Mononuclear cell (primary cell): ENCODE measurements around the gene TRMT10A. TPM values are rescaled to one million over a fixed set of nuclear protein-coding genes. Genes with fewer than 3 reads are reported as not detected.
A peak's percentile ranks its signal among the peaks of the same experiment; 100 is the strongest.

ENCODE experiments used
- H3K27me3 ChIP-seq: 2 replicates; pipeline ENCODE4 v1.6.0; 2011; ENCODE audit warnings: low read length, control low read depth; ENCODE audit not compliant: insufficient read depth
- H3K4me1 ChIP-seq: 2 replicates; pipeline ENCODE4 v1.5.1; 2011; ENCODE audit warnings: mild to moderate bottlenecking, low read length, control low read depth; ENCODE audit not compliant: insufficient read depth
- H3K4me3 ChIP-seq: 2 replicates; pipeline ENCODE4 v1.5.1; 2011; ENCODE audit warnings: mild to moderate bottlenecking, low read length, moderate library complexity
- H3K9me3 ChIP-seq: 2 replicates; pipeline ENCODE4 v1.5.1; 2011; ENCODE audit warnings: low read depth, mild to moderate bottlenecking, control low read depth, low read length
- total RNA-seq: library from RNA; depleted of rRNA; stranded (reverse); fragments of >200 nt; gene quantifications from one replicate; pipeline ENCODE4 v1.2.3, GENCODE V29; 2012

Gene TRMT10A
- total RNA-seq, result 1.8 TPM

- peaks cover 16% of the 10 kb centered on the region for H3K27me3 ChIP-seq
- H3K4me3 ChIP-seq, result peak within 1 kb of the TSS; percentile 71
- H3K4me1 ChIP-seq, result peaks cover 10% of the 10 kb centered on the region
- no peaks in the 10 kb centered on the region for H3K9me3 ChIP-seq
Observed at GRCh38 chr4:99563310-99564186, at the start of gene TRMT10A. Gene TRMT10A (minus strand): TSS chr4:99564039. CDS start chr4:99559338, 4,701 bp downstream.

GRCh38 chr4:99612704-99613103 is 48.9 kb upstream of the TRMT10A start:
- Histone ChIP-seq H3K4me1 (no peaks in the 10 kb centered on the region), H3K9me3 (no peaks in the 10 kb centered on the region), H3K27me3 (no peaks in the 10 kb centered on the region)

GRCh38 chr4:99612281-99612680 is 48.4 kb upstream of the TRMT10A start:
- H3K4me1 ChIP-seq, result no peaks in the 10 kb centered on the region
- H3K27me3 ChIP-seq, result peaks cover under 1% of the 10 kb centered on the region
- H3K9me3 ChIP-seq, result no peaks in the 10 kb centered on the region
- no peak overlapping the region for H3K4me3 ChIP-seq

More at GRCh38 chr4:99612704-99613103, 48.9 kb upstream of the TRMT10A start:
- no peak overlapping the region for H3K4me3 ChIP-seq

GRCh38 chr4:99610605-99611175 is 46.9 kb upstream of the TRMT10A start:
- H3K4me1 ChIP-seq, result no peaks in the 10 kb centered on the region
- no peaks in the 10 kb centered on the region for H3K9me3 ChIP-seq
- H3K4me3 ChIP-seq, result no peak overlapping the region
- H3K27me3 ChIP-seq, result peaks cover 2% of the 10 kb centered on the region

GRCh38 chr4:99608417-99608816 is 44.6 kb upstream of the TRMT10A start:
- Histone ChIP-seq H3K4me3 (no peak overlapping the region), H3K27me3 (peaks cover 5% of the 10 kb centered on the region), H3K4me1 (no peaks in the 10 kb centered on the region), H3K9me3 (no peaks in the 10 kb centered on the region)

- Histone ChIP-seq H3K9me3 (no peaks in the 10 kb centered on the region), H3K4me3 (no peak overlapping the region), H3K27me3 (peaks cover 5% of the 10 kb centered on the region), H3K4me1 (no peaks in the 10 kb centered on the region)
Observed at GRCh38 chr4:99606716-99607115, 42.9 kb upstream of the TRMT10A start.

- Histone ChIP-seq H3K9me3 (no peaks in the 10 kb centered on the region), H3K27me3 (no peaks in the 10 kb centered on the region), H3K4me1 (no peaks in the 10 kb centered on the region), H3K4me3 (no peak overlapping the region)
Observed at GRCh38 chr4:99594818-99595217, 31.0 kb upstream of the TRMT10A start.

GRCh38 chr4:99593781-99594641 is 30.2 kb upstream of the TRMT10A start:
- no peak overlapping the region for H3K4me3 ChIP-seq
- H3K9me3 ChIP-seq, result no peaks in the 10 kb centered on the region
- H3K4me1 ChIP-seq, result no peaks in the 10 kb centered on the region
- H3K27me3 ChIP-seq, result no peaks in the 10 kb centered on the region

GRCh38 chr4:99591757-99592156 is 27.9 kb upstream of the TRMT10A start:
- Histone ChIP-seq H3K4me3 (no peak overlapping the region), H3K4me1 (no peaks in the 10 kb centered on the region), H3K9me3 (no peaks in the 10 kb centered on the region), H3K27me3 (no peaks in the 10 kb centered on the region)

- Histone ChIP-seq H3K4me1 (no peaks in the 10 kb centered on the region), H3K4me3 (no peak overlapping the region), H3K27me3 (peaks cover 2% of the 10 kb centered on the region), H3K9me3 (no peaks in the 10 kb centered on the region)
Observed at GRCh38 chr4:99587803-99588202, 24.0 kb upstream of the TRMT10A start.

GRCh38 chr4:99587309-99587708 is 23.5 kb upstream of the TRMT10A start:
- H3K9me3 ChIP-seq, result no peaks in the 10 kb centered on the region
- no peak overlapping the region for H3K4me3 ChIP-seq
- H3K4me1 ChIP-seq, result no peaks in the 10 kb centered on the region
- H3K27me3 ChIP-seq, result peaks cover 2% of the 10 kb centered on the region

- Histone ChIP-seq H3K4me1 (no peaks in the 10 kb centered on the region), H3K4me3 (no peak overlapping the region), H3K9me3 (no peaks in the 10 kb centered on the region), H3K27me3 (peaks cover 2% of the 10 kb centered on the region)
Observed at GRCh38 chr4:99586797-99587196, 23.0 kb upstream of the TRMT10A start.

- Histone ChIP-seq H3K27me3 (peaks cover 2% of the 10 kb centered on the region), H3K4me3 (no peak overlapping the region), H3K9me3 (no peaks in the 10 kb centered on the region), H3K4me1 (no peaks in the 10 kb centered on the region)
Observed at GRCh38 chr4:99586322-99586721, 22.5 kb upstream of the TRMT10A start.

GRCh38 chr4:99585516-99585915 is 21.7 kb upstream of the TRMT10A start:
- no peaks in the 10 kb centered on the region for H3K4me1 ChIP-seq

GRCh38 chr4:99578714-99579113 is 14.9 kb upstream of the TRMT10A start:
- Histone ChIP-seq H3K9me3 (no peaks in the 10 kb centered on the region), H3K4me3 (no peak overlapping the region), H3K27me3 (peaks cover 6% of the 10 kb centered on the region), H3K4me1 (peaks cover 4% of the 10 kb centered on the region)

More at GRCh38 chr4:99585516-99585915, 21.7 kb upstream of the TRMT10A start:
- Histone ChIP-seq H3K27me3 (peaks cover 2% of the 10 kb centered on the region), H3K4me3 (no peak overlapping the region), H3K9me3 (no peaks in the 10 kb centered on the region)
